ENCODE results near the gene PPP1R13B.

PPP1R13B gene

GRCh38 chr14:103727313-103727980 lies 119.9 kb downstream of the PPP1R13B start:
- no peak for DNase-seq

- no peak for DNase-seq
Measured at GRCh38 chr14:103726474-103726873, 120.9 kb downstream of the PPP1R13B start.

DNA sequence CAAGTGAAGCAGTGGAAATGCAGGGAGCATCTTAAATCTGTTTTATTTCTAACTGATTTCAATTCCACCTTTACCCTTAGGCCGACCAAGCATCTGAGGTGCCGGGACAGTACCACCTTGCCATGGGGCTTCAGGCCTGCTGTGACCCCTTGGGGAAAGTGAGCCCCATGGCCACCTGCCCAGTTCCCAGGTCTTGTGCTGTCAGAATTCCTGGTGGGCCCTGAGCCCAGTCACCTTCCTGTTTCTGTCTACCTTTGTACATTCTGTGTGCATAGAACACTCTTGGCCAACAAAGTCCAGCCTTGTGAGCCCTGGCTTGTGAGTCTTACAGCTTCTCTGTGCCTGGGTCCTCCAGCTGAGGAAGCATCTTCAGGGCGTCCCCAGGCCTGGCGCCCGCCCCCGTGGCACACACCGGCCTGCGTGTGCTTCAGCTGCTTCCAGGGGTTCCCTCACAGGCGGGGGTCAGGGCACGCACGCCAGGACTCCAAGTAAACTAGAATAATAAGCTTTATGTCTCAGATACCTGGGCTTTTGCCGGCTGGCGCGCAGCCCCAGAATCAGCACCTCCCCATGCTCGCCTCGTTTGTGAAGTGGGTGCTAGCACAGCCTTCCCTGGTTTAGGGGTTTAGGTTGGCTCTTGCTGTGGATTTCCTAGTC lies 121.5 kb downstream of the PPP1R13B start:
- no peak for DNase-seq

GRCh38 chr14:103725001-103725682 lies 122.2 kb downstream of the PPP1R13B start:
- DNase-seq: no peak

- no peak for DNase-seq
Measured at GRCh38 chr14:103724116-103724515, 123.3 kb downstream of the PPP1R13B start.

DNA sequence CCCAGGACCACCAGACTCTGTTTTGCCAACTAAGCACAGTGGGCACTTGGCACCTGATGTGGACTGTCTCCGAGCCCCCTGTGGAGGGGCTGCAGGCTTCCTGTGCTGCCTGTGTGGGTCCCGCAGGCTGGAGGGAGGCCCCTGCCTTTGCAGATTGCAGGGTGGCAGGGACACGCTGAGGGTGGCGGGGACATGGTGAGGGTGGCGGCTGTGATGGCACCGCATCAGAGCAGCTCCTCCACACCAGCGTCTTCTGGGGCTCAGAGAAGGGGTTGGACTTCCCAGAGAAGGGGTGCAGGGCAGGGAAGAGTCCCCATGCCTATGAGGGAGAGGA lies 123.7 kb downstream of the PPP1R13B start:
- no peak for DNase-seq

- no peak for DNase-seq
Measured at GRCh38 chr14:103721334-103722120, 125.8 kb downstream of the PPP1R13B start.

GRCh38 chr14:103719751-103720150 lies 127.6 kb downstream of the PPP1R13B start:
- DNase-seq: no peak

- no peak for DNase-seq
Measured at GRCh38 chr14:103718572-103718971, 128.8 kb downstream of the PPP1R13B start.

DNA sequence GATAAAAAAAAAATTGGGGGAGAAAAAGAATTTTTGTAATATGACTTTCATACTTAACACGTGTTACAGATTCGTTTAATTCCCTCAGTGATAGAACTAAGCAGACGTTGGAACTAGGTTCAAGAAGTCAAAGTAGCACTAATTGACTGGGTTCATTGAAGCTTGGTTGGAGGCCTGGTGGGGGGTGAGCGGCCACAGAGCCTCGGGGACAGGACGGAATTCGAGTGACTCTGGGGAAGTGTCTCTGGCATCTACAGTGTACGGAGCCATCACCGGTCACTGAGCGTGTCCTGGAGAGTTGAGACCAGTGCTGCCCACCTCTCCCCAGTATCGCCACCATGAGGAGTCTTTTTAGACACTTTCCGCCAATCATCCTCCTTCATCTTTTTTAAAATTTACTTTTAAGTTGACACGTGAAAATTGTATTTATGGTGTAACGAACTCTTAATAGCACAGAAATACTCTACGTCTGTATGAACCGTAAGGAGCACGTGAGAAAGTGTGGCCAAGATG lies 130.4 kb downstream of the PPP1R13B start:
- DNase-seq: no peak

- DNase-seq: no peak
Measured at GRCh38 chr14:103716091-103716801, 131.1 kb downstream of the PPP1R13B start.

DNA sequence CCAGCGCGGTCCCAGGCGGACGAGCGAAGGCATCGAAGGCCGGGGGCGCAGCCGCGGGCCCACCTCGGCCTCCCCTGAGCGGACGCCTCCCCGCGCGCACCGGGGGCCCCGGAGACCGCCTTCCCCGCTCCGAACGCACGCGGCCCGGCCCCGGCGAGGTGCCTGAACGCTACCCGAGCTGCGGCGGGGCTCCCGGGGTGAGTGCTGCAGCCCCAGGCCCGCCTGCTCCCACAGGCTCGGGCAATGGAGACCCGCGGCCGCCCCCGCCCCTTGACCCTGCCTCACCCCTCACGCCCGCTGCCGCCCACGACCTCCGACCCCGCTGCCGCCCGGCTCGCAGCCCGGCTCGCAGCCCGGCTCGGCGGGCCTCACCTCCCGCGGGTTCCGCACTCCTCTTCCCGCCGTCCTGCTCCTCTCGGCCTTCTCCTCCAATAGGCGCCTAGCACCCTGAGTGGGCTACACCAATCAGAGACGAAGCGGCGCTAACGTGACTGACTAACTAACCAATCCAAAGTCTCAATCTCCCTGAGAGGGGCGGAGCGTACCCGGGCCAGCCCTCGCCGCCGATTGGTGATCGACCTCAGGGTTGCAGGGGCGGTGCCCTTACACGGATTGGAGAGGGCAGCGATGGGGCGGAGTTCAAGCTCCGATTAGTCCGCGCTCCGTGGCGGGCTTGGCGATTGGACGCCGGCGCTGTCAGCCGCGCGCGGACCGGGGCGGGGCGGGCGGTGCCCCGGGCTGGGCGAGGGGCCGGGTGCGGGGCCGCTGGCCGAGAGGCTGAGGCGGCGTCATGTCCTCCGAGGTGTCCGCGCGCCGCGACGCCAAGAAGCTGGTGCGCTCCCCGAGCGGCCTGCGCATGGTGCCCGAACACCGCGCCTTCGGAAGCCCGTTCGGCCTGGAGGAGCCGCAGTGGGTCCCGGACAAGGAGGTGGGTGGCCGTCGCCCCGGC lies 132.0 kb downstream of the PPP1R13B start, which contains the start of the genes XRCC3 and ZFYVE21:
Gene XRCC3 (minus strand): TSS at position 400 of the 949 bp plus-strand sequence. CDS start 4,364 bp downstream, outside the sequence.
Gene ZFYVE21 (plus strand): TSS at position 759 of the 949 bp plus-strand sequence. CDS start 32 bp downstream, at position 791.
- DNase-seq: peak; percentile 99

- no peak for DNase-seq
Measured at GRCh38 chr14:103714063-103714724, 133.2 kb downstream of the PPP1R13B start.

- DNase-seq: no peak
Measured at GRCh38 chr14:103713304-103714062, 133.9 kb downstream of the PPP1R13B start.

DNA sequence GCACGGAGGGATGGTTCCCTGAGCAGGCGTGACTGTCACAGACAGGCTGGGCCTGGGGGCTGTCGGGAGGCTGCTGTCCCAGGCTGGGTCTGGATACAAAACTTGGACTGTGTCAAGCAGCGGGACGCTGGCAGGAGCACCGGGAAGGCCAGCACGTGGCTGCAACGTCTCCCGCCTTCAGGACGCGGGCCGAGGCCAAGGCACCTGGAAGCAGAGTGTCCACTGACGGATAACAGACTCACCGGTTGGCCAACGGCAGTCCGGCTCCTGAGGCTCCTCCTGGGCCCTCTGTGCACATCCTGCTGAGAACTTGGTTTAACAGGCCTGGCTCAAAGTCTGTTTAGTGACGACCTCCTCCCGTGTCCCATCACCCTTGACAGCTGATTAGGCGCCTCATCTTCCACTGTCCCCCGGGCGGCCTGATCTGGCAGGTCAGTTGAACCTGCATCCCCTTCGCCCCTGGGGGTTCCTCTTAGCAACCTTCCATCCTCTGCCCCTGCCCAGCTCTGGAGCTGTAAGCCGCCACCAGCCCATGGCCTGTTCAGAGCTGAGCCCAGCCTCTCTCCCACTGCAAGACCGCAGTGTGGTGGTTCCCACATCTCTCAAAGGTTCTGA lies 134.6 kb downstream of the PPP1R13B start:
- DNase-seq: no peak

- no peak for DNase-seq
Measured at GRCh38 chr14:103711516-103712431, 135.6 kb downstream of the PPP1R13B start.

- no peak for DNase-seq
Measured at GRCh38 chr14:103710771-103711377, 136.5 kb downstream of the PPP1R13B start.

- DNase-seq: no peak
Measured at GRCh38 chr14:103709814-103710213, 137.6 kb downstream of the PPP1R13B start.
